Umbilical cord (tissue), 2 donors: ENCODE data around the gene CCL1. TPM values are rescaled to one million over a fixed set of nuclear protein-coding genes. Genes with fewer than 3 reads are reported as not detected.
A peak's percentile ranks its signal among the peaks of the same experiment; 100 is the strongest.

Experiments used
- DNase-seq: peaks from one replicate; pipeline ENCODE4 v3.0.0-alpha.2; 2015; ENCODE audit warnings: low spot score
- total RNA-seq: library from RNA; depleted of rRNA; stranded (reverse); fragments of >200 nt; gene quantifications from one replicate; pipeline ENCODE4 v1.2.3, GENCODE V29; 2014; ENCODE audit warnings: low replicate concordance; ENCODE audit not compliant: insufficient read depth

The CCL1 gene, protein sequence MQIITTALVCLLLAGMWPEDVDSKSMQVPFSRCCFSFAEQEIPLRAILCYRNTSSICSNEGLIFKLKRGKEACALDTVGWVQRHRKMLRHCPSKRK
- total RNA-seq, result not detected

DNA sequence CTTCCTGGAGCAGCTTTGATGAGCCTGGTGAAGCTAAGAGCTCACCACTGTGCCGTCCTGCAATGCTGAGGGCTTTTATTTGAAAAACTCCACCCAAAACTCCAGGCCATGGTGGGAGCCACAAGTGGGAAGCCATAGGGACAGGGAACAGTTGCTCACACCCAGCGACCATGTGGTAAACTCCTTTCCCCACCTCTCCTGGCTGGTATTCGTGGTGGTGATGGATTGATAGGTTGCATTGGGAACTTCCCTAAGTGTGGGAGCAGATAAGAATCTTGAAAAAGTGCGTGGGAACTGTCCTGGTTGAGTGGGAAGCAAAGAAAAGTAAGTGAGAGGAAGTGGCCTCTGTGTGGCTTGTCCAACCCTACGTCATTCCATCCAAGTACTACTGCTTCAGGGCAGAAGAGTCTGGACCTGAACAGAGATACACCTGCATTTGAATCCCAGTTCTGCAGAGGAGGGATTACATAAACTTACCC lies at the start of gene CCL1:
TSS of gene CCL1 (minus strand) at position 51 of the 479 bp plus-strand sequence. CDS start 72 bp downstream, outside the sequence.
- DNase-seq, result no peak

DNA sequence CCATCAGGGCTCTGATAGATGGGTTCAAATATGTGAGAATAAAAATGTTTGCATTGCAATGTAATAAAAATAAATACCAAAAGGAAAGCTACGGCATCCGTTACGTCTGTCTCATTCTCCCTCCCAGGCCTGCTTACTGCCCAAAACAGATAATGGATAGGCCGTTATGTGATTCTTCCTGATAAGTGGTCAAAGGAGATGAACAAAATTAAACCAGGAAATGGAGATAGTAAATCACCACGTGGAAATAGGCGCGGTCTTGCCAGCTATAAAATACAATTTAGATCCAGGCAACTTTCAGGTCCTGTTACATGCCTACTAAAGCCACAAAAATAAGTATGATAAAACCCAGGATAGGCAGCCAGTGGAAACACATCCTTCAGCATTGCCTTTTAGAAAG lies 49.5 kb upstream of the CCL1 start:
- DNase-seq, result no peak

- DNase-seq, result no peak
Measured at GRCh38 chr17:34411646-34412421, 48.8 kb upstream of the CCL1 start.

- DNase-seq, result no peak
Measured at GRCh38 chr17:34409352-34409751, 46.3 kb upstream of the CCL1 start.

- DNase-seq, result no peak
Measured at GRCh38 chr17:34408439-34408838, 45.4 kb upstream of the CCL1 start.

GRCh38 chr17:34406226-34406625 lies 43.2 kb upstream of the CCL1 start:
- DNase-seq, result no peak

GRCh38 chr17:34403006-34403405 lies 40.0 kb upstream of the CCL1 start:
- DNase-seq, result no peak

DNA sequence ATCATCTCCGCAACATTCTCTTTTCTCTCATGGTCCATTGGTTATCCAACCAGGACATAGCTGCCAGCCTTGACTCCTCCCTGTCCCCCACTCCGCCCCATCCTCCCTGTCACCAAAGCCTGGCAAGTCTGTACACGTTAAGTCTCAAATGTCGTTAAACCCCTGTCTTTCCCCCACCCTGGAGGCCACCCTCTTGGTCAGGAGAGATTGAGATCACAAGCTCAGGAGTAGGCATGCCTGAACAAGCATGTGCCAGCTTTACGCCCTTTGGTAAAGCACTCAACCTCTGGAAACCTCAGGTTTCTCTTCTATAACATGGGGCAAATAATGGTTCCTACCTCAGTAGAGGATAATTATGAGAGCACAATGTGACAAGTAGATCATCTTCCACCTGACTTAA lies 38.1 kb upstream of the CCL1 start:
- DNase-seq, result no peak

DNA sequence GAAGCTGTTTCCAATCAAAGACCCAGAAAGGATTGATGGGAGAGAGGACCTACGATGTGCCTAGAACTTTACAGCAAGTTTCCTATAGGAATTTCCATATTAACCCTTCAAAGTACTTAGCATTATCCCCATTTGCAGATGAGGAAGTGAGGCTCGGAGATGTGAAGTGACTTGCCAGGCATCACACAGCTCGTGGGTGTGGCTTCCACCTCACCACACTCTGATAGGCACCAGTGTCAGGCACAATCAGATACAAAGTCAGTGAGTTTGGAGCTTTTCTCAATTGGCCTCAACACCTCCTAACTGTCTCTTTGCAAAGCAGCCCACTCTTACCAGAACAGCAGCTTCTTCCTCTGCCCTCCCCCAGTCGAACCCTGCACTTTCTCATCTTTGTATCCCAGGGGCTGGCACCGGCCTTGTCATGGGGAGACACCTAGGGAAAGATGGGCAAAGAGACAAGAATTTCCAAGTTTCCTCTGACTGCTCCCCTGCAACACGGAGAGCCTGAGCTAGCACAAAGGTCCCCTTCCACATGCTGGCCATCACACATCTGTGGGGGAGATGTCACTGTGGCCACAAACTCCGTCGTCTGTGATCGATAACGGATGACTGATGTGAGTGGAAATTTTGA lies 37.4 kb upstream of the CCL1 start:
- no peak for DNase-seq

DNA sequence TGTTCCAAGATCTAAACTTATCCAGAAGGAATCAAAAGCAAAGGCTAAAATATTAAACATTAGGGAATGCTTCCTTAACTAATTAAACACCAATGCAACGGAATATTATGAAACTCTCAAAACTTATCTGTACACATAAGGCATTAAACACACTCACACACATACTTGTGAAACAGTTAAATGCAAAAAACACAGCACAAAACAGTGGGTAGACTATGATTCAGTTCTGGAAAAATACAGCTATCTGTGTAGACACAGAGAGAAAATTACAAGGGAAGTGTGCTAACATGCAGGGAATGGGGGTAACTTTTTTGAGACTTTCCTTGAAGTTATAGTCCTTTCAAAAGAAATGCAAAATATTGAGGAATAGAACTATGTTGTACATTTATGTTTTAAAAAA lies 36.7 kb upstream of the CCL1 start:
- DNase-seq, result no peak

DNA sequence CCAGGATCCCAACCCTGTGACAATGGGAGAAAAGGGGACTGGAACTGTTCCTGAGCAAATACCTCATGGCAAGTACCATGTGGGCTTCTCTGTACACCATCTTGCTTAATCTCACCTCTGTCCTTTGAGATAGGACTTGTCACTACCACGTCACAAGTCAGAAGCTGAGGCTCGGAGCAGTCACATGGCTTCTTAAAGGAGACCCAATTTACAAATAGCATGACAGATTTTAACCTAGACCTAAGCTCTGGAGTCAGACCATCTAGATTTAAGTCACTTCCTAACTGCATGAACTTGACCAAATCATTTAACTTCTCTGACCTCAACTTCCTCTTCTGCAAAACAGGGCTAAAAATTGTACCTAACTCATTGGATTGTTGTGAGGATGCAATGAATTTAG lies 36.0 kb upstream of the CCL1 start:
- peak; percentile 10 for DNase-seq

GRCh38 chr17:34397265-34397664 lies 34.2 kb upstream of the CCL1 start:
- DNase-seq, result no peak

DNA sequence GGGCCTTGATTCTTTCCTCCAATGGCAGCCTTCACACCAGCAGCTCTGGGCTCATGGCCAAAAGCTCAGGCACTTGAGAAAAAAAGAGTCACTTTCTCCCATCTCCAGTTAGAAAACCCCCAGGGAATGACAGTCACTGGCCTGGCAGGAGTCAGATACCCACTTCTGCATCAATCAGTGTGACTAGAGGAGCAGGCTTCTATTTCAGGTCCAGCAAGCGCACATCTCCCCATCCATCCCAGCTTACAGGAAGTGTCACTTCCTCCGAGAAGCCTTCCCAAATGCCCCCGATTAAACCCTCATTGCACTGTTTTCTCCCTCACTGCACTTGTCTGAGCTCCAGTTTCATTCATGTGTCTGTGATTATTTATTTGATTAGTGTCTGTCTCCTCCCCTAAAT lies 30.4 kb upstream of the CCL1 start:
- no peak for DNase-seq

DNA sequence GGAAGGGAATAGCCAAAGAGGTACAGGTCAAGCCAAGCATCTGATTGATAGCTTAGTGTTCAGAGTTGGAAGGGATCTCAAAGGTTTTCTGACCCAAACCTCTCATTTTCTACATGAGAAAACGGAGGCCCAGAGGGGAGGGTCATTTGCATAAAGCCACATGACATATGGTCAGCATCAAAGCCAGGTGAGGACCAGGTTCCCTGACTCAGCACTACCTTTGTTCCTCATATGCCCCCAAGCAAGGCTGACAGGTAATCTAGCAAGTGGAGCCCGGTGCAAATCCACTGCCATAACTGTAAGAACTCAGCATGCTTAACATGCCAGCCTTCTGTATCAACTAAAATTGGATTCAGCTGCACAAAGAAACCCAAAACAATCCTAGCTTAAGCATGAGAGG lies 28.2 kb upstream of the CCL1 start:
- DNase-seq, result no peak

GRCh38 chr17:34390649-34391048 lies 27.6 kb upstream of the CCL1 start:
- no peak for DNase-seq

DNA sequence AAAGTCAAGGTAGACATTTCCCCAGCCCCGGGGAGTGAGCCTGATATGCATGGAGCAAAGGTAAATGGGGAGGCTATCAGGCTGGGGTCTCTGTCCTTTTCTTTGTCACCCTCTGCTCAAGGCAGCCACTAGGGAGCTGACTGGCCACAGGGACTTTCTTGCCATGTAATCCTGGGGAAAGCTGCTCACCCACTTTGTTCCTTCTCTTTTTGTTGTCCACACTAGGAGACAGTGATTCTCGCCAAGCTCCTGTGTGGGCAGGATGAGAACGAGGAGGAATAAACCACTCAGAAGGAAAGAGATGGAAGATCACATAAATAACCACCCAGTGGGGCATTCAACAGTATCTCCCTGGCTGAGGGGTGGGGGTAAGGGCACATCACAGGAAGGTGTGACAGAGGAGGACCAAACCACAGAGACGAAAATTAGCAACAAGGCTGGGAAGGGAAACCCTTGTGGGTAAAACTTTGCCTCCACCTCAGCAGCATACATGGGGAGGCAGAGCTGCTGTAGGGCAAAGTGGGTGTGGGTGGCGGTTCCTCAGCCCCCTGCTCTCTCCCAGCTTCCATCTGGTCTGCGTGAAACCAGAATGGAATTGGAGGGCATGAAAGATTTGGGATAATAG lies 26.2 kb upstream of the CCL1 start:
- DNase-seq, result no peak

- no peak for DNase-seq
Measured at GRCh38 chr17:34387566-34387965, 24.5 kb upstream of the CCL1 start.

DNA sequence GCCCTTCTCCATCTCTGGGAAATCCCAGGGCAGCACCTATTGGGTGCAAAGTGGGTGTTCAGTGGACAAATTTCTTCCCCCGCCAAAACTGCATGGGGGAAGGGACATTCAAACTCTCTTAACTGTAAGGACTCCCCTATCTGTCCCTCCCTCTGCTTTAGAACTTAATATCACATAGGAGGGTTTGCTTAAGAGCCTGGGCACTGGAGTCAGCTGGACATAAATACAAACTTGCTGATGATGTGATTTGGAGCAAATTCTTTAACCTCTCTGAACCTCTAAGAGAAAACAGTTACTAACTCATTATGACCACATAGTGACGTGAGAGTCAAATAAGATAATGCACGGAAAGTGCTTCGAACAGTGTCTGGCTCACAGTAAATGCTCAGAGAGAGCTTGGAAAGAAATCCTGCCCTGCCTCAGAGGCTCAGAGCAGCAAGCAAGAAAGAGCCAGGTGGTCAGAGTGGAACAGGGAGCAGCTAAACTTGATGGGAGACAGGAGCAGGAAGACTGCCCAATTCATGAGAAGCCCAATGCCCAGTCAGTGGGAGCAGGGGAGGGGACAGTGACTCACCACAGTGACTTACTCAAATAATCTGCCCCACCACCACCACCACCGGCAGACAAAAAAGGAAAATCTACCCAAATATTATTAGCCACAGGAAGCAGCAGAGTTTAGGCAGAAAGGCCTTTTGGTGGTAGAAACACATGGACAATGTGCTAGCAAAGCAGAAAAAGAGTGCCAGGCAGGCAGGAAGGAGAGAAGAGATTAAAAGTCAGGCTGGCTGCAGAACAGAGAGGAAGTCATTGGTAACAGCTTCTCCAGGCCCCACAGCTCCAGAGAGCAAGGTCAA lies 23.9 kb upstream of the CCL1 start:
- DNase-seq, result peak; percentile 43

DNA sequence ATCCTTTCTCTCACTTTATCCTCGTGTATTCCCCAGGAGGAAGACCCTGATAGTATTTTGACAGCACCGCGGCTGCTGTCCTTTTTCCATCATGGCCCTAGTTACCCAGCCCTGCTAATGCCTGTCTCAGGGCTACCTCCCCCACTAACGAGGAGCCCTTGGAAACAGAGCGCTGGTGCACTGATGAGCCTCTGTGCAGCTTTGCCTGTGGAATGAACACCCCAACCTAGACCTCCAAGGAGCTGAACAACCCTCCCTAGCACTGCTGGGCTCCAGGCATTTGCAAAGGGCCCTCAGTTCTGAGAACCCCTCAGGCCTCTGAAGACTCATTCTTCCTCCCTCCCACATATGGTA lies 23.3 kb upstream of the CCL1 start:
- no peak for DNase-seq

GRCh38 chr17:34384822-34385605 lies 22.0 kb upstream of the CCL1 start:
- DNase-seq, result no peak

- no peak for DNase-seq
Measured at GRCh38 chr17:34384271-34384670, 21.2 kb upstream of the CCL1 start.
